GM12878 (cell line): ENCODE measurements around the gene ELAVL2. TPM values are rescaled to one million over a fixed set of nuclear protein-coding genes. Genes with fewer than 3 reads are reported as not detected.

Source experiments
- ATAC-seq: fragments of 200-7000 bp; cut with Tn5 transposase; 3 replicates; pipeline ENCODE4 v1.9.1; 2020; ENCODE audit warnings: mild to moderate bottlenecking, moderate library complexity
- BruUV-seq: library from RNA; stranded (reverse); fragments of 400-500 nt; replicated peaks from 2 replicates; lab custom pipeline; 2021; lab: Mats Ljungman, UMichigan
- CTCF ChIA-PET: fragments of 300-600 bp; sonication (Branson Sonifier 250); formaldehyde crosslinking; extraction: SDS; loops from one replicate; lab custom pipeline; 2021; ENCODE audit warnings: inconsistent platforms; lab: Yijun Ruan, JAX
- POLR2A ChIA-PET: fragments of 350-600 bp; formaldehyde crosslinking; extraction: SDS; loops from one replicate; lab custom pipeline; 2021; ENCODE audit warnings: inconsistent platforms; lab: Charles Lee
- RAD21 ChIA-PET: fragments of 300-600 bp; sonication (Branson Sonifier 250); formaldehyde crosslinking; loops from one replicate; lab custom pipeline; 2023; ENCODE audit warnings: antibody characterized with exemption; ENCODE audit not compliant: unreplicated experiment; lab: Charles Lee
- SMC1A ChIA-PET: fragments of 300-600 bp; sonication (Branson Sonifier 250); formaldehyde crosslinking; loops from one replicate; lab custom pipeline; 2023; ENCODE audit not compliant: unreplicated experiment, uncharacterized antibody; lab: Charles Lee
- DNase-seq: peaks from one replicate; pipeline ENCODE4 v3.0.0-alpha.2; 2011; ENCODE audit warnings: low read depth, low spot score
- FAIRE-seq: peaks from 3 replicates; lab custom pipeline; 2011; peaks lifted over from hg19 to GRCh38; lab: Jason Lieb, UNC
- H2AFZ ChIP-seq: 2 replicates; pipeline ENCODE4 v1.6.0; 2011; ENCODE audit warnings: low read depth, low read length, control low read depth; ENCODE audit not compliant: control insufficient read depth
- H3K27ac ChIP-seq: 2 replicates; pipeline ENCODE4 v1.5.1; 2011; ENCODE audit warnings: control low read depth; ENCODE audit not compliant: control insufficient read depth, insufficient read depth
- H3K27me3 ChIP-seq, 2 experiments: replicated peaks in 1 of 2; 2 replicates each; pipeline versions ENCODE4 v1.6.0 to v1.6.1; 2011; ENCODE audit warnings: low read length in 1 of 2; ENCODE audit not compliant: control insufficient read depth in 2 of 2, insufficient read depth in 2 of 2
- H3K36me3 ChIP-seq, 2 experiments: 2 replicates each; pipeline ENCODE4 v1.5.1; 2011; ENCODE audit warnings: low read length in 1 of 2; ENCODE audit not compliant: control insufficient read depth in 2 of 2, insufficient read depth in 2 of 2
- H3K4me1 ChIP-seq: 2 replicates; pipeline ENCODE4 v1.6.1; 2011; ENCODE audit warnings: mild to moderate bottlenecking, low read length, moderate library complexity, mixed read lengths; ENCODE audit not compliant: control insufficient read depth, insufficient read depth
- H3K4me2 ChIP-seq: 2 replicates; pipeline ENCODE4 v1.6.0; 2011; ENCODE audit warnings: control low read depth; ENCODE audit not compliant: control insufficient read depth, insufficient read depth
- H3K4me3 ChIP-seq: fragments of 200-600 bp; sonication (generic); 2 replicates; pipeline ENCODE4 v1.5.1; 2016
- H3K79me2 ChIP-seq: 2 replicates; pipeline ENCODE4 v1.6.0; 2011; ENCODE audit warnings: low read length; ENCODE audit not compliant: control insufficient read depth, insufficient read depth
- H3K9ac ChIP-seq: 2 replicates; pipeline ENCODE4 v1.8.0; 2011; ENCODE audit warnings: low read length, control low read depth, mixed read lengths; ENCODE audit not compliant: control insufficient read depth, insufficient read depth
- H3K9me3 ChIP-seq: replicated peaks from 3 replicates; pipeline ENCODE4 v1.5.1; 2011; ENCODE audit warnings: mild to moderate bottlenecking, low read length; ENCODE audit not compliant: control insufficient read depth, insufficient read depth
- H4K20me1 ChIP-seq: 2 replicates; pipeline ENCODE4 v1.6.0; 2011; ENCODE audit not compliant: control insufficient read depth, insufficient read depth
- BRCA1 ChIP-seq: IDR thresholded peaks from 2 replicates; pipeline ENCODE4 v1.6.1; 2011; ENCODE audit warnings: low read depth, low read length, improper control_type of control experiment
- CEBPB ChIP-seq, 2 experiments: fragments of 150-350 bp in 1 of 2; IDR thresholded peaks; 2 replicates each; pipeline ENCODE4 v1.6.1; 2012 to 2014; ENCODE audit warnings: low read depth in 2 of 2, low read length in 2 of 2, borderline replicate concordance in 1 of 2, inconsistent platforms in 1 of 2
- HDGF ChIP-seq: fragments of 450-650 bp; IDR thresholded peaks from 2 replicates; pipeline ENCODE4 v1.6.1; 2016; ENCODE audit warnings: antibody characterized with exemption
- JUNB ChIP-seq: IDR thresholded peaks from 2 replicates; pipeline ENCODE4 v1.6.1; 2016; ENCODE audit warnings: antibody characterized with exemption, mild to moderate bottlenecking
- KAT2A ChIP-seq: conservative IDR thresholded peaks from 2 replicates; pipeline ENCODE4 v1.6.1; 2011; ENCODE audit warnings: low read depth, low read length; ENCODE audit not compliant: control insufficient read depth
- MTA3 ChIP-seq: IDR thresholded peaks from 2 replicates; pipeline ENCODE4 v1.6.1; 2012; ENCODE audit warnings: low read length, inconsistent platforms, borderline replicate concordance
- STAT3 ChIP-seq: IDR thresholded peaks from 2 replicates; pipeline ENCODE4 v1.6.1; 2011; ENCODE audit warnings: low read depth, low read length, improper control_type of control experiment
- TAF1 ChIP-seq: IDR thresholded peaks from 2 replicates; pipeline ENCODE4 v1.6.1; 2011; ENCODE audit warnings: mild to moderate bottlenecking, low read depth, low read length, borderline replicate concordance
- TBL1XR1 ChIP-seq: IDR thresholded peaks from 2 replicates; pipeline ENCODE4 v1.6.1; 2012; ENCODE audit warnings: low read depth, low read length, improper control_type of control experiment
- WGBS: methylation state at CpG from one replicate; pipeline ENCODE4 v1.1.6; 2016; ENCODE audit warnings: low lambda C conversion rate; ENCODE audit not compliant: insufficient replicate concordance, insufficient coverage; ENCODE audit errors: missing lambda C conversion rate; 5-methylcytosine and 5-hydroxymethylcytosine counted together
- in situ Hi-C: fragments of 300-500 bp; cut with MboI; formaldehyde crosslinking; loops from 9 replicates; pipeline ENCODE4 v1.14.3; 2018; ENCODE audit warnings: mixed read lengths
- intact Hi-C: fragments of 100-400 bp; cut with micrococcal nuclease; formaldehyde crosslinking; loops from one replicate; pipeline ENCODE4 v1.14.2; 2022; ENCODE audit not compliant: unreplicated experiment
- polyA plus RNA-seq, 11 experiments: library from polyadenylated mRNA; depleted of rRNA in 4 of 11; unstranded in 6 of 11; stranded (reverse) in 5 of 11; fragments of >200 nt; fragmentation: Nextera tagmentation in 4 of 11; fragmentation: Illumina TruSeq in 1 of 11; extraction: Ambion mirVana in 4 of 11; extraction: Trizol in 1 of 11; gene quantifications; 1 replicate in 1 of 11; 2 replicates in 10 of 11; pipeline versions ENCODE4 v1.2.1 to v1.2.3, GENCODE V29; 2011 to 2016; ENCODE audit warnings: inconsistent platforms in 2 of 11, missing spikeins in 2 of 11, low read depth in 1 of 11
- total RNA-seq, 4 experiments: library from RNA; depleted of rRNA in 3 of 4; stranded (reverse); fragments of >200 nt in 3 of 4; fragmentation: Illumina TruSeq in 1 of 4; extraction: Trizol in 1 of 4; gene quantifications; 2 replicates each; pipeline versions ENCODE4 v1.2.1 to v1.2.3, GENCODE V29; 2013 to 2021

ELAVL2 gene
- total and polyA plus RNA-seq, 10 of the 15 experiments (the other 5 are each of a cell fraction or from before 2014, with no cell fraction given), result 0.24 to 2.6 (median 0.76) TPM

DNA sequence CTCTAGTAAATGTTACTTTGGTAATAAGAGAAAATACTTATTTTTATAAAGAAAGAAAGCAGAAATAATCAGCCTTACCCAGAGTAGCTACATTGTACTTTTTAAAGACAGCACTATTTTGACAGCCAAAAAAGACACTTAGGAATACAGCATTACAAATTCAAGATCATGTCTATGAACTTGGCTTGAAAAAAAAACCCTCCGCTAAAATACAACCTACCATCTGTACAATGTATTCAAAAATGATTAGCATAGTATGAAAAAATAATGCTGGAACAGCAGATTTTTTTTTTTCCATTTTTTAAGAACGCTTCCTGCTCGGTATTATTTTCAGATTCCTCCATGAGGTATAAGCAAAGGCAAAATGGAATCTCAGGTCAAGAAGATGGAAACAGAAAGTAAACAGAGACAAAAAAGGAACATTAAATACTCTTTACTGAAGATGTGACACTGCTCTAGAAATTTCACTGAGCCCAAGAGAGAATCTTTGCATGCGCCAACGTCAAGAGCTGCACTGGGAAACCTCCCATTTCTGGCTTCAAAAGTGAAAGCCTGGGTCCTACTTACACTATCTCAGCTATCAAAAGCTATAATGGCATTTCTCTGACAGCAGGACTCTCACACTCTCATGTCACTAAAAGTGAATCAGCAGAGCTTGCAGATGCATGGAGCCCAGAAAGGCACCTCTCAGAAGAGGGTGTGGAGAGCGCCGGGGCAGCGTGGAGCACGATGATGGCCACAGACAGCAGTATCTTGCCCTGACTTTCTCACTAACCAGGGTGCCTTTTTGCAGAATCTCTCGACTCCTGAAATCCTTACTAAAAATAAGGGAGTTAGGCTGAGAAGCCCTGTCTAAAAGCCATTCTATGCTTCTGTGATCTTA lies 167.4 kb downstream of the ELAVL2 start (continued):
- TF ChIP-seq BRCA1 (no peak), KAT2A (no peak), STAT3 (no peak), JUNB (no peak), TBL1XR1 (no peak), HDGF (no peak)
- TF ChIP-seq, all 136 proteins: peak for 0

DNA sequence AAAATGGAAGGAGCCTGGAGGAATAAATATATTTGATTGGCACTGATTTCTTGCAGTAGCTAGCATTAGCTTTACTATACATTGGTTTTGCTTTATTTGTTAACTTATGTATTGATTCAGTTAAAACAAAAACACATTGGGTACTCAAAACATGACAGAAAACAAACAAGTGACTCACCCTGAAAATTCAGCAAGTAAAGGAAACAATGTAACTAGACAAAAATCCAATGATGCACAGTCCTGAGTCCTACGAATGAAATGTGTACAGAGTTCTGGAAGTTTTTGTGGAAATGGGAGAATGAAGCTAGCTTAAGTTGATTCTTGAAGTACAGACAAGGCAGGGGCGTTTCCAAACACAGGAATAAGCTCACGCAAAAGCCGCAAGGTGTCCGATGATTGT lies 175.0 kb downstream of the ELAVL2 start:
- ChIA-PET POLR2A (no interaction called here), RAD21 (no interaction called here), SMC1A (interaction anchor here (0.6 to 1.0 kb wide), 3 partner anchors 12 to 175 kb away, joined by 3 to 4 read pairs (median 3); no protein-coding TSS in a partner anchor), CTCF (no interaction called here)
- ATAC-seq (no peak), DNase-seq (no peak), FAIRE-seq (no peak)
- in situ Hi-C loops, result no loop called here
- Histone ChIP-seq H3K36me3 (no peaks in the 10 kb centered on the region), H3K4me2 (no peak overlapping the region), H4K20me1 (no peaks in the 10 kb centered on the region), H3K9ac (no peak overlapping the region), H3K9me3 (no peaks in the 10 kb centered on the region), H3K4me3 (no peak overlapping the region), H3K27ac (no peak overlapping the region), H2AFZ (no peak overlapping the region), H3K79me2 (no peaks in the 10 kb centered on the region), H3K4me1 (no peaks in the 10 kb centered on the region), H3K27me3 (no peaks in the 10 kb centered on the region)
- intact Hi-C loops, result no loop called here
- TF ChIP-seq MTA3 (no peak), TAF1 (no peak), CEBPB (IDR thresholded peaks at IDR 0.05; ENCODE audit: borderline replicate concordance in 1 of 2, low read depth in 2 of 2, low read length in 2 of 2) (no peak)
- 58% methylated on average over 5 of the region's 5 CpGs for WGBS
- BruUV-seq, result no TSS peak
